Activated gamma-delta T cell (primary cell): ENCODE measurements around the gene SMARCAD1.
"Not testable (repeated sequence)": the region's sequence is repeated elsewhere in the genome, so short reads cannot be mapped to it uniquely, and the experiment has no call there.

Experiments
- DNase-seq: peaks from one replicate; lab custom pipeline; 2025; lab: John Stamatoyannopoulos, UW

The SMARCAD1 gene

GRCh38 chr4:94232519-94232918 lies 24.9 kb downstream of the SMARCAD1 start:
- no peak for DNase-seq

GRCh38 chr4:94235825-94236224 lies 28.2 kb downstream of the SMARCAD1 start:
- DNase-seq: no peak

DNA sequence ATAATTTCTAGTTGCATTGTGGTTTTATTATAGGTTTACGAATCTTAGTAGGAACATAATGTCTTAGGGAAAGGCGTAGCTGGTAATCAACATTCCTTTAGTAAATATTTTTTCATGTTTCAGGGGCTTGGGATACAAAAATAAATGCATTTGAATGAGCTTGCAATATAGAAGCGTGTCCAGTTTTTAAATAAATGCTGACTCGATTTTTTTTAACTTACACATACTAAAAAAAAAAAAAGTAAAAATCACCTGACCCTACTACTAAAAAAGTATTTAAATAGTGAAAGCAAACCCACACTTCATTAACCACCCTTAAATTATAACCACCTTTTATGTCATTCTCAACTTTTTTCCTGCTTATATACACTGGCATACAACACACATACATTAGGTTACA lies 29.6 kb downstream of the SMARCAD1 start:
- no peak for DNase-seq

DNA sequence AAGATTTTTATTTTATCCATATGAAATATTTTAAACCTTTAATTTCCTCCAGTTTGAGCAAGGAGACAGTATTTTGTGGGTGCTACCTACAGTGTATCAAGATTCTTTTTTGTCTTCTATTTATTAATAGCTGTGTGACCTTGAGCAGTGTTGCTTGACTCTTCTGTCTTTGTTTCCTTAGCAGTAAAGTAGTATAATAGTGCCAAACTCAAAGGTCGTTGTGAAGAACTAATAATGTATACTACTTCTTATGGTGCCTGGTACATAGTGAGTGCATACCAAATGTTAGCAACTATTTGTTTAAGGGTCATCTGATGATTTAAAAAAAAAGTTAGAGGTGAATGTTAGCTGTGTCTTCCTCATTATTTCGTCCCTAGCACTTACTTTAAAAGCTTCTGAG lies 30.5 kb downstream of the SMARCAD1 start:
- DNase-seq: no peak

DNA sequence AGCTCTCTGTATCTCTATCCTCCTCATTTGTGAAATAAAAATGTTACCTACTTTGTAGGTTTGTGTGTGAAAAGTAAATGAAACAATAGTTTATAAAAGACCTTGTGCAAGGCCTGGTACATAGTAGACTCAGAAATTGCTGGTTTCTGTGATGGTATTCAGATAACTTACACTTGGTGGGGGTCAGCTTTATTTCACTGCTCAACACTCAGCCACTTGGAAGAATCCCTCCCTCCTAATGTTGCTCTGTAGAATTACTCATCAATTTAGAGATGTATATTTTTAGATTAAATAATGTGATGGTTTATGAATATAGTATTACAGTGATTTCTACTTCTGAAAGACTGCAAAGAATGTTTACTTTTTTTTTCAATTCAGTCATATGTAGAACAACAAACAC lies 32.7 kb downstream of the SMARCAD1 start:
- no peak for DNase-seq

DNA sequence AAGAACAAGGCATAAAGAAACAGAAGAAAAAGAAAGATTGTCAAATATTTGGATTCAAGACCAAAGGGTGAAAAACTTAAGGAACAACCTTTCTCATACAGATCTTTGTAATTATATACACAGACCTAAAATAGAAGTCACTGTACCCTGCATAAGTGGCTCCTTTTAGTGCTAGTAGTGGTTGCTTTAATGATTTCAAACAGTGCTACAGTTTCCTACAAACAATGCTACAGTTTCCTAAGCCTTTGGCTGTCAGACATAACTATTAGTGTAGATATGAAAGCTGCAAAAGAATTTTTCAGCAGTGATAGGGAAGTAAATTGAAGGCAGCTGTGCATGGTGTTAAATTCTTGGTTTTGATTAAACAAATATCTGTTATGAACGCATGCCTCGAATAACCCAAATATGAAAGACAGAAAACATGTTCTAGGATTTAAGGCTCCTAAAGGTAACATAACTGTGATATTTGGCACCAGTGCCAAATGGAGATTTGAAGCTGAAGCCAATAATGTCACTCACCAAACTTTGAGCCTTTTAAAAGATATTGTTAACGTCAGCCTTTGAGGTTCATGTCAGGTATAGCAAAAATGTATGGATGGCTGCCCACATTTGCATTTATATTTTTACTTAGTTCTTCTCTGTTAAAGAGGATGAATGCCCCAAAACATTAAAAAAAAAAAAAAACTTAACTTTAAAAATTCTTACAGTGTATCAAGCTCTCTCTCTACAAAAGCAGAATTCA lies 36.6 kb downstream of the SMARCAD1 start:
- DNase-seq: no peak

GRCh38 chr4:94244829-94245185 lies 37.1 kb downstream of the SMARCAD1 start:
- no peak for DNase-seq

DNA sequence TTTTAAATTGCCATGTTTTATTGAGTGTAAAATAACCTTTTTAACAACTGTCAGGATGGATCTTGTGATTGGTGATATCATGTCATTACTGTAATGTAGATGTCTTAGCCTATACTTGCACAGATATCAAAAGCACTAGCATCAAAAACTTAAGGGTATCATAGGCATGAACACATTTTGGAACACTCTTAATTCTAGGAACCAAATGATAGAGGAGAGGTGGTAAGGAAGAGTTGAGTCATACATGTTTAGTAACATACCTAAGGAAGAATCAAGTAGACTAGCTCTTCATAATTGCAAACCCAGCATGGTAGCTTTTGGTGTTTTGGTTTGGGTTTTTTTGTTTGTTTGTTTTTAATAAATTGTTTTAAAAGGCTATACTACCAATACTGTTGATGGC lies 43.4 kb downstream of the SMARCAD1 start:
- no peak for DNase-seq

DNA sequence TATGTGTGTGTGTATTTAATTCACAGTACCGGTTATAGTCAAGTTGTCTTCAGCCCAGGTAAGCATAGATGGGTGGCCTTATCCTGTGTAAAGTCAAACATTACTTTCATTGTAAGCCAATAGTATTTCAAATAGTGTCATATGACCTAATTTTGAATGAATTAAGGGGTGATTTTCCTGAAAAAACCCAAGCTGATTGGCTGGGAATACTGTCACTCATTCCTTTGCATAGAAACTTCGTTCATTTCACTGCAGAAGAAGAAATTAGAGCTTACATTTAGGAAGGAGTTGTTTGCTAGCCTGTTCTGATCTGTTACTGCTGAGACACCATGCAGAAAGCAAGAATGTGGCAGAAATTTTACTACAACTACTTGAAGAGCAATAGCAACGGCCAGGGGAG lies 45.4 kb downstream of the SMARCAD1 start:
- no peak for DNase-seq

GRCh38 chr4:94256144-94256783 lies 48.6 kb downstream of the SMARCAD1 start:
- no peak for DNase-seq

DNA sequence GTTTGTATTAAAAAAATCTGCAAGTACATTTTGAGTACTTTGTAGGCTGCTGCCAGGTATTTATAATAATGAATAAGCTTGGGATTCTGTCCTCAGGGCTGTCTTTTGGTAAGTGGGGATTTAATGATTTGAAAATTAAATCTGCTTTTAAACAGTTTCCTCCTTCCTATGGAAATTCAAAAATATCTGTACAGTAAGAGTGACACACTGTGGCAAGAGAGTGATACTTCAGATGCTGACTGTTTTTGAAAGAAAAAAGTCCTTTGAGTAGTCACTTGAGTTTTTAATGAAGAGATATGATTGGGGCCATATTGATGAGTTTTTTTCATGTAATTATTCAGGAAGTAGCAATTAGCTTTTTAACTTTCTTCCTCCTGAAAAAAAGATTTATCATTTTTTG lies 49.2 kb downstream of the SMARCAD1 start:
- no peak for DNase-seq

DNA sequence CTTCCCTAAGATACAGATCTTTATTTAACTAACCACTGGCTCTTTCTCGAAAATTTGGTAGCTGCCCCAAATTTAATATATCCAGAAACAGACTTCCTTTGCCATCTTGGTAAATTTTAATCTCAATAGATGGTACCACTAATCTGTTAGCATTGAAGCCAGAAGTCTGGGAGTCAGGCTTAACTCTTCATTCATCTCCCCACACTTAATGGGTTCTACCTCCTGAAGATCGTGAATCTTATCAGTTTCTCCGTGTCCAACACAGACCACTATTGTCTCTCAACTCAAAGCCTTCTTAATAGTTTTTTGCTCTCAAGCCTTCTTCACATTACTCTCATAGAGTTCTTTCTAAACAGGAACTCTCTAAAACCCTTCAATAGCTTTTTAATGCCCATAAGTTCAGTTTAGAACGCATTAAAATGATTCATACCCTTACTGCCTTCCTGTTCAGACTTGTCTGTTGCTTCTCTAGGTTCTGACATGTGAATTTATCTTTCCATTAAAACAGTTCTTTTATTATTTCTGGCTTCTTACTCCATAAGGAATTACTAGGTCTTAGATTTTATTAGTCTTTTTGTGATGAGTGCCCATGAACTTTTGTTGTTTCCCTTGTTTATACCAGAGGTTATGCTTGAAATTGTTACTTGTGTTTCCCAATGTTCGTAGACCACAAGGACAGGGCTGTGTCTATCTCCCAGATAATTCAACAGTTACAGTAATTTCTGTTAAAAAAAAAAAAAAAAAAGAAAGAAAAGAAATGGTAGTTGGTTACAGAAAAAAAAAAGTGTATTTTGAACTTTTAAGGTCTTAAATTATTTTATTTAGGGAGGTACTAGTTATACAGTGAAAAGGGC lies 54.7 kb downstream of the SMARCAD1 start:
- no peak for DNase-seq

GRCh38 chr4:94267037-94267436 lies 59.4 kb downstream of the SMARCAD1 start:
- no peak for DNase-seq

DNA sequence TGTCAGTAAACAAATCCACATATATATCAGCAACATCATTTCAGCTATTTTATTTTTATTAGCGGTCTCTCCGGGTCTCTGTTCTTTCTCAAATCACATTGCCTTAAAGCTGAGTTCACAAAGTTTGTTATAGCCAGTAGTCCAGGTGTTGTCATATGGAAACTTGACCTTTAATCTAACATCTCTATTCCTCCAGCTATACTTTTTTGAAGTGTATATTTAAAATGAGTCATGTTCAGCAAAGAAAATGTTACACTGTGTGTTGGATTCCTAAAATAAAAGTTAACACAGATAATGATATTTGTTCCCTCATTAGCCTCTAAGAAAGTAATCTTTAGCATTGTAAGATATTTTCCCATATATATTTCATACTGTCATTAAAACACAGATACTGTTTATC lies 63.6 kb downstream of the SMARCAD1 start:
- DNase-seq: no peak

GRCh38 chr4:94274912-94275311 lies 67.2 kb downstream of the SMARCAD1 start:
- DNase-seq: no peak

- DNase-seq: no peak
Measured at GRCh38 chr4:94276204-94276603, 68.5 kb downstream of the SMARCAD1 start.

- no peak for DNase-seq
Measured at GRCh38 chr4:94277534-94277933, 69.9 kb downstream of the SMARCAD1 start.

DNA sequence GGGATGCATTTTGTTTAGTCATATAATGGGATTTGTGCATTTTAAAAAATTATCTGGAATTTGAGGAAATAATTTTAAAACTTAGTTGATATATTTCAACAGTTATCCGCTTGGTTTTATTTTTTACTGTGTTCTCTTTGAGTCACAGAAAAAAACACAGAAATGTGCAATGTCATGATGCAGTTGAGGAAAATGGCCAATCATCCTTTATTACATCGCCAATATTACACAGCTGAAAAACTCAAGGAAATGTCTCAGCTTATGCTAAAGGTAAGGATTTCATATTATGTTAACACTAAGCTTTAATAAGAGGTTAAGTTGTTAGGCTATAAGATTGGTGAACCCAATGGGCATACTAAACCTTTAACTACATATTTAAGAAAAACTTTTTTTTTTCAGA lies 71.1 kb downstream of the SMARCAD1 start:
- DNase-seq: no peak

DNA sequence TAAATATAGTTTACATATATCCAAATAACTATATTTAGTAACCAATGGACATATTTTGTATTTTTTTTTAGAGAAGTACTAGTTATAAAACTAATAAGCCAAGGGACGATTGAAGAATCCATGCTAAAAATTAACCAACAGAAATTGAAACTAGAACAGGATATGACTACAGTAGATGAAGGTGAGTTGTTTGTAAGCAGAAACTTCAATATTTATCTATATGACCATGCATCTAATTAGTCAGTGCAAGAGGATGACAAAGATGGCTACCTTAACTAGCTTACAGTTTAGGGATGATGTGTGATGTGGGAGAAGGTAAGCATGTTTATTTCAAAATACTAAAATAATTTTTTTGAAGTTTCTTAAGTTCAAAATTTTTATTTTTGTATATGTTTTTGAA lies 77.2 kb downstream of the SMARCAD1 start:
- no peak for DNase-seq

DNA sequence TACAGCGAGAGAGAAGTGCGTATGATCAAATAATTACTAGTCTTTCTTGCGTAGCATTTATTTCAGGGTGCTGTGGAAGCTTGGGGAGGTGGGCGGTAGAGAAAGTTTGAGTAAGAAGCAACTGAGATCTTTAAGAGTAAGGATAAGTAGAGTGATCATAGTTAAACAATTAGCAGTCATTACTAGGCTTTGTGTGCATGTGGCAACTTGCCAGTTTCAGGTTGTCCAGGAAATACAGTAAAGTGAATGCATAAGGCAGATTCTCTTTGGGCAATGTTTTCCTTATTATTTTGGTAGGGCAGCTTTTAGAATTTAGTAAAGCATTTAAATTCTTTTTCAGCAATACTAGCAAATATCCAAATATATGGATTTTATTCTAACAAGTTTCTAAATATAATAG lies 78.0 kb downstream of the SMARCAD1 start:
- no peak for DNase-seq

GRCh38 chr4:94290245-94290644 lies 82.6 kb downstream of the SMARCAD1 start:
- DNase-seq: no peak

GRCh38 chr4:94293981-94294380 lies 86.3 kb downstream of the SMARCAD1 start:
- not testable (repeated sequence) for DNase-seq

- DNase-seq: not testable (repeated sequence)
Measured at GRCh38 chr4:94295473-94295872, 87.8 kb downstream of the SMARCAD1 start.
